ENCODE measurements around the gene VWA2.
A peak's percentile ranks its signal among the peaks of the same experiment; 100 is the strongest.

VWA2 gene

GRCh38 chr10:114286921-114287320 lies 47.9 kb downstream of the VWA2 start:
- Histone ChIP-seq H3K27ac (no peak overlapping the region), H3K4me3 (no peak overlapping the region), H3K36me3 (peaks cover 0 to 7% (median 0%) of the 10 kb centered on the region in 3 donors), H3K9me3 (no peaks in the 10 kb centered on the region), H3K27me3 (peaks cover 0 to 11% of the 10 kb centered on the region in 2 donors), H3K4me1 (no peaks in the 10 kb centered on the region)
- no peak for TF ChIP-seq CTCF (IDR thresholded peaks at IDR 0.05)
- DNase-seq, result peak in 1 of 2 donors; percentile 27
- intact Hi-C loops (cut with DNase I; ENCODE audit: low total_unique reads), result no loop called here

GRCh38 chr10:114288424-114289095 lies 49.5 kb downstream of the VWA2 start:
- Histone ChIP-seq H3K4me3 (no peak overlapping the region), H3K36me3 (peaks cover 0 to 7% (median 0%) of the 10 kb centered on the region in 3 donors), H3K4me1 (no peaks in the 10 kb centered on the region), H3K27me3 (peaks cover 0 to 11% of the 10 kb centered on the region in 2 donors), H3K9me3 (no peaks in the 10 kb centered on the region), H3K27ac (no peak overlapping the region)
- TF ChIP-seq CTCF (IDR thresholded peaks at IDR 0.05), result no peak
- peak in 1 of 2 donors; percentile 28 for DNase-seq
- intact Hi-C loops (cut with DNase I; ENCODE audit: low total_unique reads), result no loop called here

- intact Hi-C loops (cut with DNase I; ENCODE audit: low total_unique reads), result no loop called here
- Histone ChIP-seq H3K9me3 (no peaks in the 10 kb centered on the region), H3K4me1 (no peaks in the 10 kb centered on the region), H3K27me3 (peaks cover 0 to 8% of the 10 kb centered on the region in 2 donors), H3K36me3 (peaks cover 0 to 7% (median 0%) of the 10 kb centered on the region in 3 donors), H3K27ac (no peak overlapping the region), H3K4me3 (no peak overlapping the region)
- no peak for TF ChIP-seq CTCF (IDR thresholded peaks at IDR 0.05)
- no peak for DNase-seq
Observed at GRCh38 chr10:114289096-114289436, 50.0 kb downstream of the VWA2 start.

- H3K9me3 ChIP-seq, result peaks cover 0 to 2% (median 2%) of the 10 kb centered on the region in 3 donors
- peaks cover 0 to under 1% of the 10 kb centered on the region in 2 donors for H3K27me3 ChIP-seq
- DNase-seq, result no peak
- intact Hi-C loops (cut with DNase I; ENCODE audit: low total_unique reads), result no loop called here
- H3K36me3 ChIP-seq, result peaks cover under 1 to 7% (median 2%) of the 10 kb centered on the region in 3 donors
- no peak for TF ChIP-seq CTCF (IDR thresholded peaks at IDR 0.05)
- H3K4me3 ChIP-seq, result no peak overlapping the region
- no peaks in the 10 kb centered on the region for H3K4me1 ChIP-seq
- H3K27ac ChIP-seq, result no peak overlapping the region
Observed at GRCh38 chr10:114290038-114290437, 51.0 kb downstream of the VWA2 start.

- no peaks in the 10 kb centered on the region for H3K4me1 ChIP-seq
- intact Hi-C loops (cut with DNase I; ENCODE audit: low total_unique reads), result no loop called here
- no peak overlapping the region for H3K4me3 ChIP-seq
- no peak overlapping the region for H3K27ac ChIP-seq
- no peak for DNase-seq
- H3K36me3 ChIP-seq, result peaks cover 11 to 17% (median 12%) of the 10 kb centered on the region in 3 donors
- no peak for TF ChIP-seq CTCF (IDR thresholded peaks at IDR 0.05)
- peaks cover 0 to 12% (median 9%) of the 10 kb centered on the region in 3 donors for H3K9me3 ChIP-seq
- no peaks in the 10 kb centered on the region for H3K27me3 ChIP-seq
Observed at GRCh38 chr10:114291076-114291475, 52.0 kb downstream of the VWA2 start.
